Measurements from ENCODE around the gene OPRL1. TPM values are rescaled to one million over a fixed set of nuclear protein-coding genes. Genes with fewer than 3 reads are reported as not detected.

The OPRL1 gene
- polyA plus RNA-seq, 1 donor, result 1.1 TPM

GRCh38 chr20:64102647-64103354 is 22.9 kb downstream of the OPRL1 start:
- DNase-seq, result no peak

GRCh38 chr20:64103871-64104666 is 24.2 kb downstream of the OPRL1 start:
- DNase-seq, result no peak

GRCh38 chr20:64104667-64105451 is 25.0 kb downstream of the OPRL1 start:
- DNase-seq, result no peak

- no peak for DNase-seq
Observed at GRCh38 chr20:64105846-64106434, 26.1 kb downstream of the OPRL1 start.

GRCh38 chr20:64106435-64106961 is 26.6 kb downstream of the OPRL1 start:
- DNase-seq, result no peak

- DNase-seq, result no peak
Observed at GRCh38 chr20:64106981-64107735, 27.3 kb downstream of the OPRL1 start, which contains the start of gene NPBWR2. NPBWR2 (minus strand) TSS chr20:64107565; CDS start chr20:64106831, 734 bp downstream.

- no peak for DNase-seq
Observed at GRCh38 chr20:64107736-64108457, 28.0 kb downstream of the OPRL1 start.

GRCh38 chr20:64108731-64109681 is 29.1 kb downstream of the OPRL1 start:
- no peak for DNase-seq

GRCh38 chr20:64109831-64110391 is 30.0 kb downstream of the OPRL1 start:
- no peak for DNase-seq

GRCh38 chr20:64110411-64111068 is 30.7 kb downstream of the OPRL1 start:
- DNase-seq, result no peak

- DNase-seq, result no peak
Observed at GRCh38 chr20:64111841-64112641, 32.2 kb downstream of the OPRL1 start.

GRCh38 chr20:64112691-64113443 is 33.0 kb downstream of the OPRL1 start:
- no peak for DNase-seq

GRCh38 chr20:64113444-64113775 is 33.5 kb downstream of the OPRL1 start:
- no peak for DNase-seq

GRCh38 chr20:64113796-64114355 is 34.0 kb downstream of the OPRL1 start:
- no peak for DNase-seq

GRCh38 chr20:64114356-64114971 is 34.6 kb downstream of the OPRL1 start:
- DNase-seq, result no peak
